GM18508 (cell line): Measurements from ENCODE around the gene DDX50.
"Not testable (repeated sequence)": the region's sequence is repeated elsewhere in the genome, so short reads cannot be mapped to it uniquely, and the experiment has no call there.

Source experiments
- ATAC-seq: cut with Tn5 transposase; IDR thresholded peaks from one replicate; pipeline ENCODE4 v1.9.1; 2021; ENCODE audit warnings: moderate number of reproducible peaks; ENCODE audit not compliant: insufficient read depth, unreplicated experiment

DDX50 gene

DNA sequence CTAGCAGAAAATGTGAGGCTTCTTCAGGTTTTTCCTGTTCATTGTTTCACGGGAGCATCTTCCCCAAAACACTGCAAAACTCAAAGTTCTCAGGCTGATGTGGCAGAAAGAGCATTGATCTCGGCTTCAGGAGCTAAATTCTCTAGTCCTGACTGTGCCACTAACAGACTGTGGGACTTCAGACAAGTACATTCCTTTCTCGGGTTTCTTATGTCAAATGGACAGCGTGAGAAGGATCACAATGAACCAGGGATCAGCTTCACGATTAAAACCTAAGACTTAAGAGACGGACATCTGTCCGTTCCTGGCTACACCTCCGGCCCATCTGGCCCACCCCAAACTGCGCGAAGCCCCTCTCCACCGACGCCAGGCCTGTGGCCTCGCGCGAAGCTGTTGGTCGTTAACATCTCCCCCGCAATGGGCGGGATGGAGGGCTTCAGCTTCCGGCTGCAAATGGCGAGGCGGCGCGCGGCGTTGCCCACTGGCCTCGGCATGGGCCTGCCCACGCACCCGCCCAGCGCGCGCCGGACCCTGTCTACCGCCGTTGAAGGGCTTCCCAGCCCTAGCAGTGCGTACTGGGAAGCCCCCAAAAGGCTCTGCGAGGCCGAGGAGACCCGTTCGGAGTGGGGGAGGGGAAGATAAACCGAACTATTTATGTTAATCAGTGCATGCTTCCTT is 549 bp upstream of the DDX50 start:
- ATAC-seq = no peak

DNA sequence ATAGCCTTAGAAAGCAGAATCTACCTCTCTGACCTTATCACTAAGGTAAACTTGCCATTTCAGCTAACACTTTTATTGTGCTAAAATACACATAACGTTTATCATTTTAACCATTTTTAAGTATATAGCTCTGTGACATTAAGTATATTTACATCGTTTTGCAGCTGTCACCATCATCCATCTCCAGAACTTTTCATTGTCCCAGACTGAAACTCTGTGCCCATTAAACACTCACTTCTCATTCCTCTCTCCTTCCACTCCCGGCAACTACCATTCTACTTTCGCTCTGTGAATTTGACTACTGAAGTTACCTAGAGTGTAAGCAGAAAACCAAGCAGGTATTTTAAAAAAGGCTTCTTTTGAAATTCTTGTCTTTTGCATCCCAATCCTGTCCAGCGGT is 1.3 kb downstream of the DDX50 start:
- no peak for ATAC-seq

DNA sequence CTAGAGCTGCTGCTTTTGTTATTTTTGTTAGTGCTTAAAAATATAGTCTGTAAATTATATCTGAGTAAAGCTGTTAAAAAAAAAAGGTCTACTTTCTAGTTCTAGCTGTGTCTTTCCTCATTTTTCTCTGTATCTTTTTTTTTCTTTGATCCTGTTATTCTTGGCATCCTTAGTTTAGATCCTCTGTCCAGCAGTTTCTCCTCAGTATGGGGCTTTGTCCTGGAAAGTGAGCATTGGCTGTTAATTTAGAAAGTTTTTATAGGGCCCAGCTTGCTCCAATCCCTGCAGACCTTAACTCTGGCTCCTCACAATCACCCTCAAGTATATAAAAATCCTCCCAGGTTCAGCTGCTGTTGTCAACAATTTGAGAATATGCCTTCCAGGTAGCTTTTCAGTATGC is 23.5 kb downstream of the DDX50 start:
- ATAC-seq = no peak

DNA sequence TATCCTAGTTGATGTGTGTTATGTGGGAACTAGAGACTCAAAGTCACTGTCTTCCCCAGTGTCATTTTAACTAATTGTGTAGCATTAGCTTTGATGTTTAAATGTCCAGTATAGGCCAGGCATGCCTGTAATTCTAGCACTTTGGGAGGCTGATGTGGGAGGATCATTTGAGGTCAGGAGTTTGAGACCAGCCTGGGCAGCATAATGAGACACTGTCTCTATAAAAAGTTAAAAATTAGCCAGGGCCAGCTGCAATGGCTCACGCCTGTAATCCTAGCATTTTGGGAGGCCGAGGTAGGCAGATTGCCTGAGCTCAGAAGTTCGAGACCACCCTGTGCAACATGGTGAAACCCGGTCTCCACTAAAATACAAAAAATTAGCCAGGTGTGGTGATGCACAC is 24.4 kb downstream of the DDX50 start:
- no peak for ATAC-seq

DNA sequence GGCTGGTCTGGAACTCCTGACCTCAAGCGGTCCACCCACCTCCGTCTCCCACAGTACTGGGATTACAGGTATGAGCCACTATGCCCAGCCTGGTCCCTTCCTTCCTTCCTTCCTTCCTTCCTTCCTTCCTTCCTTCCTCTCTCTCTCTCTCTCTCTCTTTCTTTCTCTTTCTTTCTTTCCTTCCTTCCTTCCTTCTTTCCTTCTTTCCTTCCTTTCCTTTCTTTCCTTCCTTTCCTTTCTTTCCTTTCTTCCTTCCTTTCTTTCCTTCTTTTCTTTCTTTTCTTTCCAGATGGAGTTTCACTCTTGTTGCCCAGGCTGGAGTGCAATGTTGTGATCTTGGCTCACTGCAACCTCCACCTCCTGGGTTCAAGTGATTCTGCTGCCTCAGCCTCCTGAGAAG is 28.0 kb downstream of the DDX50 start:
- ATAC-seq = not testable (repeated sequence)

DNA sequence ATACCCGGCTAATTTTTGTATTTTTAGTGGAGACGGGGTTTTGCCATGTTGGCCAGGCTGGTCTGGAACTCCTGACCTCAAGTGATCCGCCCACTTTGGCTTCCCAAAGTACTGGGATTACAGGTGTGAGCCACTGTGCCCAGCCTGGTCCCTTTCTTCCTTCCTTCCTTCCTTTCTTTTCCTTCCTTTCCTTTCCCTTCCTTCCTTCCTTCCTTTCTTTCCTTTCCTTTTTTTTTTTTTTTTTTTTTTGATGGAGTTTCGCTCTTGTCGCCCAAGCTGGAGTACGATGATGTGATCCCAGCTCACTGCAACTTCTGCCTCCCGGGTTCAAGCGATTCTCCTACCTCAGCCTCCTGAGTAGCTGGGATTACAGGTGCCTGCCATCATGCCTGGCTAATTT is 28.8 kb downstream of the DDX50 start:
- ATAC-seq = not testable (repeated sequence)

DNA sequence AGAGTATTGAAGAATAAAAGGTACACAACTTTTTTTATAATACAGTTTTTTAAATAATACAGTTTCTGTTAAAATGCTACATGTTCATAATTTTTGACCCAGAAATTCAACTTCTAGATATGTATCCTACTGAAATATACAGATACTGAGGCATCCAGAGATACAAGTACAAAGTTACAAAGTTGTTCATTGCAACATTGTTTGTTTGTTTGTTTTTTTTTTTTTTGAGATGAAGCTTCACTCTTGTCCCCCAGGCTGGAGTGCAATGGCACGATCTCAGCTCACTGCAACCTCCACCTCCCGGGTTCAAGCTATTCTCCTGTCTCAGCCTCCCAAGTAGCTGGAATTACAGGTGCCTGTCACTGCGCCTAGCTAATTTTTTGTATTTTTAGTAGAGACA is 31.7 kb downstream of the DDX50 start:
- not testable (repeated sequence) for ATAC-seq

DNA sequence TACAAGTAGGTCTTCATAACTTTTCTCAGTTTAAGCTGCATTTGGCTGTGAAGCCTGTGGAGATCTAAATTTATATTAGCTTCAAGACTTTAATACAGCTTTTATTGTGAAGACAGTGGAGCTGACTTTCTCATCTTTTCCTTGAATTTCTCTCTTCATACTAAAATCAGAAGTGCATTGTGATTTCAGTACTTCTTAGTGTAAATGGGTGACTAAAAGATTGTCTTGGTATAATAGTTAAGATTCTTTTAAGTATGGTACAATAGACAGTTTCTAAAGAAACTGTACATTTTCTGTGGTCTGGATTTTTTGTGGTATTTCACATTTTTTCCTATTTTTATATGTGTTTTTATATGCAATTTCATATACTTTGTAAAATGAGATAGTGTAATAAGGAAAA is 33.9 kb downstream of the DDX50 start:
- no peak for ATAC-seq

DNA sequence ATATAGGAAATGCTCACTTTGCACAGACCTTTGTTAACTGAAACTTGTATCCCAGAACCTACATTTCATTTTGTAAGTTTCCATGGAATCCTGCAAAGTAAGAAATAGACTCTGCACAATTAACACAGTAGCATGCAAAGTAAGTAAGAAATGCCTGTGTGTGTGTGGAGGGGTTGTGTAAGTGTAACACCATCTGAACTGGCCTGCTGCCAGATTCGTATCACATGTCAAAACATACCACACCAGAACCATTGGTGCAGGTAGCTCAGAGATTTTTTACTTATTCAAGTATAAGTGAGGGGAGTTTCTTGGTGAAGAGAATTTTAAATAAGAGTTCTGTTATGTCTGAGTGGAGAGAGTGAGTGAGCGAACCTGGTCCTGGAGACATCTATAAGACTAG is 37.0 kb downstream of the DDX50 start:
- no peak for ATAC-seq

DNA sequence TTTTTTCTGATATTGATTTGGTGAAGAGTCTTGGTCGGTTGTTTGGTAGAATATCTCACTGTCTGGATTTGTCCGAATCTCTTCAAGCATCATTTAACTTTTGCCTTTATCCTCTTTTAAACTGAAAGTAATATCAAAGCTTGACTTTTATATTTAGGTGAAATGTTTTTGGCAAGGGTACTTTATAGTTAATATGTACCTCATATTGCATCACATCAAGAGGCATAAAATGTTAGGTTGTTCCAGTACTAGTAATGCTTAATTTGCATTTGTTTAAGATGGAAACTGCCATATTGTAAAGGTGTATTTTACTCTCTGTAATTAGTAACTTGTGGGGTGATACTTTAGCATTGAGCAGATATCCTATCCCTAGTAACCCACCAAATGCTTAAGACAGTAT is 37.8 kb downstream of the DDX50 start:
- no peak for ATAC-seq

DNA sequence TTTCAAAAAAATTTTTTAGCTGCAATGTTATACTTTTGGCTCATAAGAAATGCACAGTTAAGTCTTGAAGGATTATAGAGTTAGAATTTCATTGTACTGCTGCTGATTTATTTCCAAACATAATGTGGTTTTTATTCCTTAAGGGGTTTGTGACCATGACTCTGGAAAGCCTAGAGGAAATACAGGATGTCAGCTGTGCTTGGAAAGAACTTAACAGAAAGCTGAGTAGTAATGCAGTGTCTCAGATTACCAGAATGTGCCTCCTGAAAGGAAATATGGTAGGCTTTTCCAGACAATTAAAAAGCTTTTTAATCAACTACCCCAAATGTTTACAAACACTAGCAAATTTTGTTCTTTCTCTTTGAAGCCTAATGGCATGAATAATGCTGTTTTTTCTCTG is 39.8 kb downstream of the DDX50 start:
- not testable (repeated sequence) for ATAC-seq

DNA sequence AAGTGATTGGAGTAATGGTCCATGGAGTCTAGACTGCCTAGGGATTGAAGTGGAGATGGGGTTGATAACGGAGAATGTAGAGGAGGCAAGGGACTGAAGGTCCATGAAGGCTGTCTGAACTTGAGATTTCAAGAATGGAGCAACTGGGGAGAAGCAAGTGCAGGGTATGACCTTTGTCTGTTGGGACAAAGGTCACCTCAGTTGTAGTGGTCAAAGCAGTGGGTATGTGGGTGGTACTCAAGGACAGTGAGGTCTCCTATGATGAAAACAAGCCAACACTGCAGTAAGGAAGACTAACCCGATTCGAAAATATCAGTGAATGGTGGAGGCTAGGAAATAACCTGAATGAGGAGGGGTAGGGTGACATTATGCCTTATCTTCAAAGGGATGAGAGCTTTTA is 49.5 kb downstream of the DDX50 start:
- no peak for ATAC-seq

DNA sequence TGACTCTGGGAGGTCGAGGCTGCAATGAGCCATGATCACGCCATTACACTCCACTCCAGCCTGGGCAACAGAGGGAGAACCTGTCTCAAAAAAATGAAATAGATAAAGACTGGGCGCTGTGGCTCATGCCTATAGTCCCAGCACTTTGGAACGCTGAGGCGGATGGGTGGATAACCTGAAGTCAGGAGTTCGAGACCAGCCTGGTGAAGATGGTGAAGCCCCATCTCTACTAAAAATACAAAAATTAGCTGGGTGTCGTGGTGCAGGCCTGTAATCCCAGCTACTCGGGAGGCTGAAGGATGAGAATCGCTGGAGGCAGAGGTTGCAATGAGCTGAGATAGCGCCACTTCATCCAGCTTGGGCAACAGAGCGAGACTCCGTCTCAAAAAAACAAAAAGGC is 53.8 kb downstream of the DDX50 start:
- ATAC-seq = no peak

DNA sequence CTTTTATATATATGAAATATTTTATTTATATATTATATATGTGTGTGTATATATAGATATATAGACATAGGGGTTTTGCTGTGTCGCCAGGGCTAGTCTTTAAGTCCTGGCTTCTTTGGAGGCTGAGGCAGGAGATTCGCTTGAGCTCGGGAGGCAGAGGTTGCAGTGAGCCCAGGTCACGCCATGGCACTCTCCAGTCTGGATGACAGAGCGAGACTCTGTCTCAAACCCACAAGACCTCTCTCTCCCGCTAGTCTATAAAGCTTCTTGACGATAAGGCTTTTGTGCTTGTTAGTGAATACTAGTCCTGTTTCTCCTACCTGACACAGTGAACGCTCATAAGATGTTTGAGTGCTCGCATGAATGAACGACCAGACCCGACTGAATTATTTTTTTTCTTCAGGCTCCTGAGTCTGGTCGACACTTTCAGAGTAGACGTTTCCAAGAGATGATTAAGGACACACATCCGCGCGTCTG is 54.3 kb downstream of the DDX50 start:
- ATAC-seq = no peak

DNA sequence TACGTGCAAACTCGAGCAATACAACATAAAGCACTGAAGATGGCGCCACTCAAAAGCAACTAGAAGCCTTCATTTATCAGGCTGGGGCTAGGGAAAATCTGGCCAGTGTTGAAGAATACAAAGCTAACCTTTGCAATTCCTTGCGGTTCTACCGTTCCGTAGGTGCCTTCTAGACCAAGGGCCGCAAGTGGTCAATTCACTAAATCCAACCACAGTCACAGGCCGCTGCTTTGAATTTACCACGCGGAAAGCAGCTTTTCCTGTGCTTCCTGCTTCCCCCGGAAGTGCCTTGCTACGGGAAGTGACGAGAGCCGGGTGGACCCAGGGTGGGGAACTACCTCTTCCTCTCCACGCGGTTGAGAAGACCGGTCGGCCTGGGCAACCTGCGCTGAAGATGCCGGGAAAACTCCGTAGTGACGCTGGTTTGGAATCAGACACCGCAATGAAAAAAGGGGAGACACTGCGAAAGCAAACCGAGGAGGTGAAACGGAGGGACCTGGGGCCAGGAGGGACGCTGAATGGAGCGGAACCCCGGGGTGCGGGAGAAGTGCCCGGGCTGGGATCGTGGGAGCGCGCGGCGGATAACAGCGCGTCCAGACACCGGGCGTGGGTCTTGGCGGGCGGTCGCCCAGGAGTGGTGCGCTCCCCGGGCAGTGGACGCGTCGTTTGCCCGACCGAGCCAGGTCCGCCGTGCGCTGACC is 54.9 kb downstream of the DDX50 start, which contains the start of gene DDX21:
TSS of gene DDX21 (plus strand) at position 339 of the 701 bp plus-strand sequence. CDS start at position 395, 56 bp downstream.
- ATAC-seq = peak; percentile 52

DNA sequence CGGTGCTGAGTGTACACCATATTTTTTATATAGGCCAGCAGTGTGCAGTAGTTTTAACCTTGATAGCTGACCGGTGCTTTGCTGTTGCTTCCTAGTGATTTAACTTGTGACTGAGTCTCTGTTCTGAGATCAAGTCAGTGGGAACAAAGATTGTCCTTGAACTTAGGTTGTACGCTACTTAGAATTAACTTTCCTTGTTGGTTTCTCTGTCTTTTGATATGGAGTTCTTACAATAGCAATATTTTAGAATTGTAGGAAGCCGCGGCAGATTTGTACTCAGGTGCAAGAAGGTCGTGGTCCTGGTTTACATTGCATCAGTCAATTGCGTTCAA is 56.1 kb downstream of the DDX50 start:
- no peak for ATAC-seq

DNA sequence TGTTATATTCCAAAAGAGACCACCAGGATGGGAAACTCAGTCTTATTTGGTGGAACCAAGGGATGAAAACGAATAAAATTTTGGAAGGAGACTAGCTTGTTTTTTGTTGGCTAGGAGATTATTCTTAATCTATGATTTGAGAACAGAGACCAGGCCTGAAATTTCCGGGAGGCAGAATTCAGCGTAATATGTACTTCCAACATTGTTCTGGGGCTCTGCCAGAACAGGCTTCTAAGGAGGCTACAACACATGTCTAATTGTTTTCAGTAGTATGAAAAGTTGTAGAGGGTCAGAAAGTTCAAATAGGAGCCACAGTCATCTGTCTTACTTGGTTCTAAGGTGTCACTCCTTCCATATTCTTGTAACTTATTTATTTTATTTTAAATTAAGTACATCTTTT is 56.5 kb downstream of the DDX50 start:
- ATAC-seq = no peak

DNA sequence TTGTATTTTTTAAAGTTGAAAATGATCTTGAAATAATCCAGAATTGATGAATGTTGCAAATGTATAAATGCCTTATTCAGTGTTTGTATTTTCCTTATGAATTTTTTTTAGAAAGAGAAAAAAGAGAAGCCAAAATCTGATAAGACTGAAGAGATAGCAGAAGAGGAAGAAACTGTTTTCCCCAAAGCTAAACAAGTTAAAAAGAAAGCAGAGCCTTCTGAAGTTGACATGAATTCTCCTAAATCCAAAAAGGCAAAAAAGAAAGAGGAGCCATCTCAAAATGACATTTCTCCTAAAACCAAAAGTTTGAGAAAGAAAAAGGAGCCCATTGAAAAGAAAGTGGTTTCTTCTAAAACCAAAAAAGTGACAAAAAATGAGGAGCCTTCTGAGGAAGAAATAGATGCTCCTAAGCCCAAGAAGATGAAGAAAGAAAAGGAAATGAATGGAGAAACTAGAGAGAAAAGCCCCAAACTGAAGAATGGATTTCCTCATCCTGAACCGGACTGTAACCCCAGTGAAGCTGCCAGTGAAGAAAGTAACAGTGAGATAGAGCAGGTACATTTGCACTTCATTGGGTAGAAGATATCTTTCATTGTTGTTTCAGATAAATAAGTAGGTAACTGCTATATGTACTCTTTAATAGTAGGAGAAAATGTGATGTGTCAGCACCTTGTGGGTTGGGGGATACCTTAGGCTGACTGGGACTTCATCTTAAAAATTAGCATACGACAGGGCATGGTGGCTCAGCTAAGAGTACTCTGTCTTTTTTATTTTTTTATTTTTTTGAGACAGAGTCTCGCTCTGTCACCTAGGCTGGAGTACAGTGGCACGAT is 58.8 kb downstream of the DDX50 start:
- no peak for ATAC-seq

DNA sequence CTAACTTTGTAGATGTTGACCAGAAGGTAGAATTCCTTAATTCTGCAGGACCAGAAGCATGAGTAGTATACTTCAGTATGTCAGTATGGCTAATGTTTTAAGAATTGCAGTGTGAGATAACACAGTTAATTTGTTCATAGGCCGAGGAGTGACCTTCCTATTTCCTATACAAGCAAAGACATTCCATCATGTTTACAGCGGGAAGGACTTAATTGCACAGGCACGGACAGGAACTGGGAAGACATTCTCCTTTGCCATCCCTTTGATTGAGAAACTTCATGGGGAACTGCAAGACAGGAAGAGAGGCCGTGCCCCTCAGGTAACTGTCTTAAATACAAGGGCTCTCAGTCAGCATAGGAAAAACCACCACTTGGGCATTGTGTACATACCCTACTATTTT is 62.0 kb downstream of the DDX50 start:
- ATAC-seq = no peak

DNA sequence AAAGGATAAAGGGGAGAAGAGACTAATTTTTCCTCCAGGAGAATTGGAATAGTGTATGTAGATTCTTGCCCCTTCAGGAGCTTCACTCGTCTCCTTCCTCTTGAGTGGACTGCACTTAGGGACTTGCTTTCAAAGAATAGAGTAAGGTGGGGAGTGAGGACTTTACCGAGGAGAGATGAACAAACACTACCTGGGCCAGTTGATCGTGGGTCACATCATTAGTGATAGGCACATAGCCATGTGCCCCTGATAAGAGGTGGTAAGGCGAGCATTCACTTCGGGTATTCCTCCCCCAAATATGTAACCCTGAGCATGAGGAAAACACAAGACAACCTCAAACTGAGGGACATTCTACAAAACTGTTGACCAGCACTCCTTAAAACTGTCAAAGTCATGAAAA is 72.9 kb downstream of the DDX50 start:
- ATAC-seq = no peak

DNA sequence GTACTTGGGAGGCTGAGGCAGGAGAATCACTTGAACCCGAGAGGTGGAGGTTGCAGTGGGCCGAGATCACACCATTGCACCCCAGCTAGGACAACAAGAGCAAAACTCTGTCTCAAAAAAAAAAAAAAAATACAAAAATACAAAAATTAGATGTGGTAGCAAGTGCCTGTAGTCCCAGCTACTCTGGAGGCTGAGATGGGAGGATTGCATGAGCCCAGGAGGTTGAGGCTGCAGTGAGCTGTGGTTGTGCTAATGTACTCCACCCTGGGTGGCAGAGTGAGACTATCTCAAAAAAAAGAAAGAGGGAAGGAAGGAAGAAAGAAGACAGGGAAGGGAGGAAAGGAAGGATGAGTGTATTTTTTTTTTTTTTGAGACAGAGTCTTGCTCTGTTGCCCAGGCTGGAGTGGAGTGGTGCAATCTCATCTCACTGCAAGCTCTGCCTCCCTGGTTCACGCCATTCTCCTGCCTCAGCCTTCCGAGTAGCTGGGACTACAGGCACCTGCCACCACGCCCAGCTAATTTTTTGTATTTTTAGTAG is 74.9 kb downstream of the DDX50 start:
- ATAC-seq = not testable (repeated sequence)
